Measurements from ENCODE around the gene IRX4.
"Not testable (repeated sequence)": the region's sequence is repeated elsewhere in the genome, so short reads cannot be mapped to it uniquely, and the experiment has no call there.

IRX4 gene

DNA sequence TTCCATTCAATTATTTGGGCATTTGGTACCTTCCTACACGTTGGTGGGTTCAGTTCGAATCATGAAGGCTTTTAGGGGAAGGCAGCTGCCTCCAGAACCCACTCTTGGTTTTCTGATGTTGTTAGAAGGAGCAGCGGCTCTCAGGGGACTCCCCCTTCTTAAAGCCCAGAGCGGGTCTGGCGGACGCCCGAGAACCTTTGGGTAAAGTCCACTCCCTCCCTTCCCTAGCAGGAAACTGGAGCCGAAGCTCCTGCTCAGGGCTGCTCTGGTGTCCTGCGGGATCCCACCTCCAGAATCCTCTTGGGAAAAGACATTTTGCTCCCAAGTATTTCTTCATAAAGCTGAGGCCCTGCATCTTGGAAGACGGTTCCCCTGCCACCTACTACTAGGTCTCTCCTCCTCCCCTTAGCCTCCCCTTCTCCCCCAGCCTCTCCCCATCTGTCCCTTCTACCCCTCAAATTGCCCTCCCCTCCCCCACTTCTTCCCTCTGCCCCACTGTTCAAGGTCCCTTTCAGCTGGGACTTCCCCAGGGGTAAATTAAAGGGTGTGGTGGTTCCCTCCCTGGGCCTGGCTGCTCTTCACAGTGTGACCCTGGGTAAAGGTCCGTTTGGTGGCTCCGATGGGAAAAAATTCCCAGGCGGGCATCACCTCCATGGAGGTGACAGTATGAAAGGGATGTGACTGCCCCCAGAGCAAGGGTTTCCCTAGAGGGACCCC, 9.3 kb downstream of the IRX4 start:
- peaks cover 16% of the 10 kb centered on the region for H3K4me1 ChIP-seq (ENCODE audit: control insufficient read depth, low read depth, low read length)
- no peak overlapping the region for H3K4me3 ChIP-seq (ENCODE audit: low read length)
- H3K36me3 ChIP-seq (ENCODE audit: control insufficient read depth, low read depth, low read length): no peaks in the 10 kb centered on the region
- no peak overlapping the region for H3K9ac ChIP-seq (ENCODE audit: low read length)
- no peaks in the 10 kb centered on the region for H3K9me3 ChIP-seq (ENCODE audit: control insufficient read depth, low read depth, low read length)
- H3K27me3 ChIP-seq (ENCODE audit: control insufficient read depth, insufficient read depth, low read length): peaks cover 66% of the 10 kb centered on the region
- no peak overlapping the region for H3K27ac ChIP-seq (ENCODE audit: low read length)

DNA sequence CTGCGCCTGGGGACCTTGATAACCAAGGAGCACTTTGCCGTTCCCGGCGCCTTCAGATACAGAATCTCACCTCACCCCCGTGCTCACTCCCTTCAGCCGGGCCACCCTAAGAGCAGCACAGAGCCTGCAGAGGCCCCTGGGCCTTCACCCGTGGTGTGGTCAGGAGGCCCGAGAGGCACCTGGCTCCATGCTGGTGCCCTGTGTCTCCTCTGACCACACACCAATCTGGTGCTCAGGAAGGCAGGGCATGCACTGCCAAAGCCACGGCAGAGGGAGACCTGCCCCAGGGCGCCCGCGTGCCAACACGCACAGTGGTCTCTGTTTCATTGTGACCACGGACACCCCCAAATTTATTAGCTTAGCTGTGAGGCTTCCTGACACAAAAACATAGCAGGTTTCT, 11.3 kb downstream of the IRX4 start:
- Histone ChIP-seq H3K9ac (ENCODE audit: low read length) (no peak overlapping the region), H3K4me3 (ENCODE audit: low read length) (no peak overlapping the region), H3K27me3 (ENCODE audit: control insufficient read depth, insufficient read depth, low read length) (peaks cover 53% of the 10 kb centered on the region), H3K27ac (ENCODE audit: low read length) (no peak overlapping the region), H3K36me3 (ENCODE audit: control insufficient read depth, low read depth, low read length) (no peaks in the 10 kb centered on the region), H3K9me3 (ENCODE audit: control insufficient read depth, low read depth, low read length) (no peaks in the 10 kb centered on the region), H3K4me1 (ENCODE audit: control insufficient read depth, low read depth, low read length) (peaks cover 16% of the 10 kb centered on the region)

DNA sequence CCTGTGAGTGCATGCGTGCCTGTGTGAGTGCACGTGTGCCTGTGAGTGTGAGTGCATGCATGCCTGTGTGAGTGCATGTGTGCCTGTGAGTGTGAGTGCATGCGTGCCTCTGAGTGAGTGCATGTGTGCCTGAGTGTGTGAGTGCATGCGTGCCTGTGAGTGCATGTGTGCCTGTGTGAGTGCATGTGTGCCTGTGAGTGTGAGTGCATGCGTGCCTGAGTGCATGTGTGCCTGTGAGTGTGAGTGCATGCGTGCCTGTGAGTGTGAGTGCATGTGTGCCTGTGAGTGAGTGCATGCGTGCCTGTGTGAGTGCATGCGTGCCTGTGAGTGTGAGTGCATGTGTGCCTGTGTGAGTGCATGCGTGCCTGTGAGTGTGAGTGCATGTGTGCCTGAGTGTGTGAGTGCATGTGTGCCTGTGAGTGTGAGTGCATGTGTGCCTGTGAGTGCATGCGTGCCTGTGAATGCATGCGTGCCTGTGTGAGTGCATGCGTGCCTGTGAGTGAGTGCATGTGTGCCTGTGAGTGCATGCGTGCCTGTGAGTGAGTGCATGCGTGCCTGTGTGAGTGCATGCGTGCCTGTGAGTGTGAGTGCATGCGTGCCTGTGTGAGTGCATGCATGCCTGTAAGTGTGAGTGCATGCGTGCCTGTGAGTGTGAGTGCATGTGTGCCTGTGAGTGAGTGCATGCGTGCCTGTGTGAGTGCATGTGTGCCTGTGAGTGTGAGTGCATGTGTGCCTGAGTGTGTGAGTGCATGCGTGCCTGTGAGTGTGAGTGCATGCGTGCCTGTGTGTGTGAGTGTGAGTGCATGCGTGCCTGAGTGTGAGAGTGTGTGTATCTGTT, 12.1 kb downstream of the IRX4 start:
- H3K27ac ChIP-seq (ENCODE audit: low read length); H3K4me3 ChIP-seq (ENCODE audit: low read length); H3K9me3 ChIP-seq (ENCODE audit: control insufficient read depth, low read depth, low read length); H3K9ac ChIP-seq (ENCODE audit: low read length); H3K36me3 ChIP-seq (ENCODE audit: control insufficient read depth, low read depth, low read length): not testable (repeated sequence)
- H3K4me1 ChIP-seq (ENCODE audit: control insufficient read depth, low read depth, low read length): peaks cover 12% of the 10 kb centered on the region
- H3K27me3 ChIP-seq (ENCODE audit: control insufficient read depth, insufficient read depth, low read length): peaks cover 45% of the 10 kb centered on the region

GRCh38 chr5:1868886-1869475, 13.7 kb downstream of the IRX4 start:
- H3K4me1 ChIP-seq (ENCODE audit: control insufficient read depth, low read depth, low read length): peaks cover 5% of the 10 kb centered on the region
- H3K27ac ChIP-seq (ENCODE audit: low read length): no peak overlapping the region
- H3K36me3 ChIP-seq (ENCODE audit: control insufficient read depth, low read depth, low read length): no peaks in the 10 kb centered on the region
- H3K4me3 ChIP-seq (ENCODE audit: low read length): no peak overlapping the region
- no peak overlapping the region for H3K9ac ChIP-seq (ENCODE audit: low read length)
- H3K9me3 ChIP-seq (ENCODE audit: control insufficient read depth, low read depth, low read length): no peaks in the 10 kb centered on the region
- peaks cover 28% of the 10 kb centered on the region for H3K27me3 ChIP-seq (ENCODE audit: control insufficient read depth, insufficient read depth, low read length)

DNA sequence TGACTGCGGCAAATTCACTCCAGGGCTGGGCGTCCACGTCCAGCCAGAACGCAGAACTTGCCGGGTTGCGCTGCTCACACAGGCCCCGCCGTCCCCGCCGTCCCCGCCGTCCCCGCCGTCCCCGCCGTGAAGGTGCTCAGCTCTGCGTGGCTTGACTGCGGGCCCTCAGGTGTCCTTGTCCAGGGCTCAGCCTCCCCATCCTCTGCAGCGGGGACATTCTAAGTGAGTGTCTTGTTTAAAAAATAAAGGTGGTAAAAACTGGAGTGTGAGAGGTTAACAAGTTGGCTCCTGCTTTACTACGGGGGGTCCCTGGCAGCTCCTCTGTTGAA, 14.9 kb downstream of the IRX4 start:
- Histone ChIP-seq H3K4me3 (ENCODE audit: low read length) (no peak overlapping the region), H3K4me1 (ENCODE audit: control insufficient read depth, low read depth, low read length) (no peaks in the 10 kb centered on the region), H3K36me3 (ENCODE audit: control insufficient read depth, low read depth, low read length) (no peaks in the 10 kb centered on the region), H3K9ac (ENCODE audit: low read length) (no peak overlapping the region), H3K27ac (ENCODE audit: low read length) (no peak overlapping the region), H3K27me3 (ENCODE audit: control insufficient read depth, insufficient read depth, low read length) (peaks cover 16% of the 10 kb centered on the region), H3K9me3 (ENCODE audit: control insufficient read depth, low read depth, low read length) (no peaks in the 10 kb centered on the region)

GRCh38 chr5:1867114-1867814, 15.5 kb downstream of the IRX4 start:
- H3K4me3 ChIP-seq (ENCODE audit: low read length): no peak overlapping the region
- no peaks in the 10 kb centered on the region for H3K4me1 ChIP-seq (ENCODE audit: control insufficient read depth, low read depth, low read length)
- no peak overlapping the region for H3K27ac ChIP-seq (ENCODE audit: low read length)
- H3K36me3 ChIP-seq (ENCODE audit: control insufficient read depth, low read depth, low read length): no peaks in the 10 kb centered on the region
- H3K27me3 ChIP-seq (ENCODE audit: control insufficient read depth, insufficient read depth, low read length): peaks cover 12% of the 10 kb centered on the region
- no peak overlapping the region for H3K9ac ChIP-seq (ENCODE audit: low read length)
- no peaks in the 10 kb centered on the region for H3K9me3 ChIP-seq (ENCODE audit: control insufficient read depth, low read depth, low read length)

DNA sequence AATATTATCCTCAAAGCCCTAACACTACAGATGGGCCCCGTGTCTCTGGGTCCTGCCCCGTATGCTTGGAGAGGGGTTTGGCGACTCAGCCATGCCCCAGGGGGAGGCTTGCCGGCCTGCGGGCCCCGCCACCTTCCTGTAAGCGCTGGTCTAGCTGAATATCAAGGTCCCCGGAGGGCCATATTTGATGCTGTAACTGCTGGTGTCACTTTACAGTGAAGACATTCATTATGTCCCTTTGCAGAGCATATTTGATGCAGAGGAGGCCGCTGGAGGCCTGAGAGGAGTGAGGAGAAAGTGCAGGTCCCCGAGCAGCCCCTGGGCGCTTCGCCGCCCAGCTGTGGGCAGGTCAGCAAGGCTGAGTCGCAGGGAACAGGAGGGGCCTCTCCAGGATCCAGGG, 16.8 kb downstream of the IRX4 start:
- Histone ChIP-seq H3K36me3 (ENCODE audit: control insufficient read depth, low read depth, low read length) (no peaks in the 10 kb centered on the region), H3K9me3 (ENCODE audit: control insufficient read depth, low read depth, low read length) (no peaks in the 10 kb centered on the region), H3K4me1 (ENCODE audit: control insufficient read depth, low read depth, low read length) (no peaks in the 10 kb centered on the region), H3K27ac (ENCODE audit: low read length) (no peak overlapping the region), H3K9ac (ENCODE audit: low read length) (no peak overlapping the region), H3K27me3 (ENCODE audit: control insufficient read depth, insufficient read depth, low read length) (peaks cover 6% of the 10 kb centered on the region), H3K4me3 (ENCODE audit: low read length) (no peak overlapping the region)

GRCh38 chr5:1865486-1865885, 17.2 kb downstream of the IRX4 start:
- Histone ChIP-seq H3K9me3 (ENCODE audit: control insufficient read depth, low read depth, low read length) (no peaks in the 10 kb centered on the region), H3K27me3 (ENCODE audit: control insufficient read depth, insufficient read depth, low read length) (peaks cover 6% of the 10 kb centered on the region), H3K36me3 (ENCODE audit: control insufficient read depth, low read depth, low read length) (no peaks in the 10 kb centered on the region)

GRCh38 chr5:1864896-1865440, 17.8 kb downstream of the IRX4 start:
- Histone ChIP-seq H3K27ac (ENCODE audit: low read length) (no peak overlapping the region), H3K27me3 (ENCODE audit: control insufficient read depth, insufficient read depth, low read length) (peaks cover 6% of the 10 kb centered on the region)

More at GRCh38 chr5:1865486-1865885, 17.2 kb downstream of the IRX4 start:
- Histone ChIP-seq H3K27ac (ENCODE audit: low read length) (no peak overlapping the region), H3K9ac (ENCODE audit: low read length) (no peak overlapping the region), H3K4me1 (ENCODE audit: control insufficient read depth, low read depth, low read length) (no peaks in the 10 kb centered on the region), H3K4me3 (ENCODE audit: low read length) (no peak overlapping the region)

GRCh38 chr5:1860949-1861348, 21.8 kb downstream of the IRX4 start:
- Histone ChIP-seq H3K27me3 (ENCODE audit: control insufficient read depth, insufficient read depth, low read length) (no peaks in the 10 kb centered on the region), H3K9ac (ENCODE audit: low read length) (no peak overlapping the region), H3K4me1 (ENCODE audit: control insufficient read depth, low read depth, low read length) (no peaks in the 10 kb centered on the region), H3K9me3 (ENCODE audit: control insufficient read depth, low read depth, low read length) (no peaks in the 10 kb centered on the region), H3K4me3 (ENCODE audit: low read length) (no peak overlapping the region), H3K36me3 (ENCODE audit: control insufficient read depth, low read depth, low read length) (no peaks in the 10 kb centered on the region), H3K27ac (ENCODE audit: low read length) (no peak overlapping the region)

More at GRCh38 chr5:1864896-1865440, 17.8 kb downstream of the IRX4 start:
- no peaks in the 10 kb centered on the region for H3K9me3 ChIP-seq (ENCODE audit: control insufficient read depth, low read depth, low read length)
- no peak overlapping the region for H3K9ac ChIP-seq (ENCODE audit: low read length)
- H3K4me3 ChIP-seq (ENCODE audit: low read length): no peak overlapping the region
- H3K36me3 ChIP-seq (ENCODE audit: control insufficient read depth, low read depth, low read length): no peaks in the 10 kb centered on the region
- no peaks in the 10 kb centered on the region for H3K4me1 ChIP-seq (ENCODE audit: control insufficient read depth, low read depth, low read length)

GRCh38 chr5:1860021-1860610, 22.6 kb downstream of the IRX4 start:
- Histone ChIP-seq H3K36me3 (ENCODE audit: control insufficient read depth, low read depth, low read length) (no peaks in the 10 kb centered on the region), H3K9ac (ENCODE audit: low read length) (no peak overlapping the region), H3K9me3 (ENCODE audit: control insufficient read depth, low read depth, low read length) (no peaks in the 10 kb centered on the region), H3K4me3 (ENCODE audit: low read length) (no peak overlapping the region), H3K4me1 (ENCODE audit: control insufficient read depth, low read depth, low read length) (no peaks in the 10 kb centered on the region), H3K27ac (ENCODE audit: low read length) (no peak overlapping the region), H3K27me3 (ENCODE audit: control insufficient read depth, insufficient read depth, low read length) (no peaks in the 10 kb centered on the region)
